ENCODE data around the gene TSC22D2. TPM values are rescaled to one million over a fixed set of nuclear protein-coding genes. Genes with fewer than 3 reads are reported as not detected.
"Not testable (repeated sequence)": the region's sequence is repeated elsewhere in the genome, so short reads cannot be mapped to it uniquely, and the experiment has no call there.

The TSC22D2 gene
- total RNA-seq, 1 donor = 44.6 TPM

GRCh38 chr3:150464684-150465083, 56.6 kb downstream of the TSC22D2 start:
- H3K9me3 ChIP-seq (ENCODE audit: low read depth, low read length) = no peaks in the 10 kb centered on the region
- no peak overlapping the region for H3K4me3 ChIP-seq (ENCODE audit: low read length)
- H3K27me3 ChIP-seq (ENCODE audit: insufficient read depth, low read length) = no peaks in the 10 kb centered on the region
- no peaks in the 10 kb centered on the region for H3K4me1 ChIP-seq (ENCODE audit: insufficient read depth, low read length)

- Histone ChIP-seq H3K4me1 (ENCODE audit: insufficient read depth, low read length) (no peaks in the 10 kb centered on the region), H3K9me3 (ENCODE audit: low read depth, low read length) (no peaks in the 10 kb centered on the region), H3K4me3 (ENCODE audit: low read length) (no peak overlapping the region), H3K27me3 (ENCODE audit: insufficient read depth, low read length) (no peaks in the 10 kb centered on the region)
Measured at GRCh38 chr3:150467381-150467780, 59.3 kb downstream of the TSC22D2 start.

GRCh38 chr3:150469031-150469930, 61.2 kb downstream of the TSC22D2 start:
- no peaks in the 10 kb centered on the region for H3K9me3 ChIP-seq (ENCODE audit: low read depth, low read length)
- H3K4me3 ChIP-seq (ENCODE audit: low read length) = no peak overlapping the region
- H3K4me1 ChIP-seq (ENCODE audit: insufficient read depth, low read length) = no peaks in the 10 kb centered on the region
- no peaks in the 10 kb centered on the region for H3K27me3 ChIP-seq (ENCODE audit: insufficient read depth, low read length)

- Histone ChIP-seq H3K9me3 (ENCODE audit: low read depth, low read length) (no peaks in the 10 kb centered on the region), H3K4me1 (ENCODE audit: insufficient read depth, low read length) (no peaks in the 10 kb centered on the region), H3K4me3 (ENCODE audit: low read length) (no peak overlapping the region), H3K27me3 (ENCODE audit: insufficient read depth, low read length) (no peaks in the 10 kb centered on the region)
Measured at GRCh38 chr3:150469931-150470740, 62.0 kb downstream of the TSC22D2 start.

- Histone ChIP-seq H3K9me3 (ENCODE audit: low read depth, low read length) (no peaks in the 10 kb centered on the region), H3K27me3 (ENCODE audit: insufficient read depth, low read length) (no peaks in the 10 kb centered on the region), H3K4me1 (ENCODE audit: insufficient read depth, low read length) (no peaks in the 10 kb centered on the region), H3K4me3 (ENCODE audit: low read length) (no peak overlapping the region)
Measured at GRCh38 chr3:150472421-150472820, 64.3 kb downstream of the TSC22D2 start.

- H3K27me3 ChIP-seq (ENCODE audit: insufficient read depth, low read length); H3K4me3 ChIP-seq (ENCODE audit: low read length); H3K9me3 ChIP-seq (ENCODE audit: low read depth, low read length); H3K4me1 ChIP-seq (ENCODE audit: insufficient read depth, low read length): not testable (repeated sequence)
Measured at GRCh38 chr3:150473161-150473560, 65.1 kb downstream of the TSC22D2 start.

GRCh38 chr3:150479370-150479769, 71.3 kb downstream of the TSC22D2 start:
- no peaks in the 10 kb centered on the region for H3K27me3 ChIP-seq (ENCODE audit: insufficient read depth, low read length)
- H3K4me1 ChIP-seq (ENCODE audit: insufficient read depth, low read length) = no peaks in the 10 kb centered on the region
- no peak overlapping the region for H3K4me3 ChIP-seq (ENCODE audit: low read length)
- peaks cover 6% of the 10 kb centered on the region for H3K9me3 ChIP-seq (ENCODE audit: low read depth, low read length)

GRCh38 chr3:150480877-150481276, 72.8 kb downstream of the TSC22D2 start:
- H3K27me3 ChIP-seq (ENCODE audit: insufficient read depth, low read length) = no peaks in the 10 kb centered on the region
- H3K9me3 ChIP-seq (ENCODE audit: low read depth, low read length) = peaks cover 10% of the 10 kb centered on the region
- no peaks in the 10 kb centered on the region for H3K4me1 ChIP-seq (ENCODE audit: insufficient read depth, low read length)
- no peak overlapping the region for H3K4me3 ChIP-seq (ENCODE audit: low read length)

- Histone ChIP-seq H3K27me3 (ENCODE audit: insufficient read depth, low read length) (no peaks in the 10 kb centered on the region), H3K9me3 (ENCODE audit: low read depth, low read length) (peaks cover 10% of the 10 kb centered on the region), H3K4me1 (ENCODE audit: insufficient read depth, low read length) (no peaks in the 10 kb centered on the region), H3K4me3 (ENCODE audit: low read length) (no peak overlapping the region)
Measured at GRCh38 chr3:150483226-150483625, 75.1 kb downstream of the TSC22D2 start.

GRCh38 chr3:150484410-150484809, 76.3 kb downstream of the TSC22D2 start:
- Histone ChIP-seq H3K4me3 (ENCODE audit: low read length) (no peak overlapping the region), H3K4me1 (ENCODE audit: insufficient read depth, low read length) (no peaks in the 10 kb centered on the region), H3K9me3 (ENCODE audit: low read depth, low read length) (peaks cover 10% of the 10 kb centered on the region), H3K27me3 (ENCODE audit: insufficient read depth, low read length) (no peaks in the 10 kb centered on the region)

GRCh38 chr3:150488867-150489266, 80.8 kb downstream of the TSC22D2 start:
- peaks cover 9% of the 10 kb centered on the region for H3K9me3 ChIP-seq (ENCODE audit: low read depth, low read length)
- H3K27me3 ChIP-seq (ENCODE audit: insufficient read depth, low read length) = no peaks in the 10 kb centered on the region
- no peaks in the 10 kb centered on the region for H3K4me1 ChIP-seq (ENCODE audit: insufficient read depth, low read length)
- no peak overlapping the region for H3K4me3 ChIP-seq (ENCODE audit: low read length)

- Histone ChIP-seq H3K4me1 (ENCODE audit: insufficient read depth, low read length) (peaks cover 5% of the 10 kb centered on the region), H3K9me3 (ENCODE audit: low read depth, low read length) (no peaks in the 10 kb centered on the region), H3K27me3 (ENCODE audit: insufficient read depth, low read length) (no peaks in the 10 kb centered on the region), H3K4me3 (ENCODE audit: low read length) (no peak overlapping the region)
Measured at GRCh38 chr3:150490277-150490986, 82.3 kb downstream of the TSC22D2 start.

- no peak overlapping the region for H3K4me3 ChIP-seq (ENCODE audit: low read length)
- no peaks in the 10 kb centered on the region for H3K27me3 ChIP-seq (ENCODE audit: insufficient read depth, low read length)
- H3K4me1 ChIP-seq (ENCODE audit: insufficient read depth, low read length) = peaks cover 5% of the 10 kb centered on the region
- H3K9me3 ChIP-seq (ENCODE audit: low read depth, low read length) = no peaks in the 10 kb centered on the region
Measured at GRCh38 chr3:150494411-150494977, 86.4 kb downstream of the TSC22D2 start.

GRCh38 chr3:150495149-150495548, 87.1 kb downstream of the TSC22D2 start:
- no peaks in the 10 kb centered on the region for H3K9me3 ChIP-seq (ENCODE audit: low read depth, low read length)
- peaks cover 5% of the 10 kb centered on the region for H3K4me1 ChIP-seq (ENCODE audit: insufficient read depth, low read length)
- no peaks in the 10 kb centered on the region for H3K27me3 ChIP-seq (ENCODE audit: insufficient read depth, low read length)
- H3K4me3 ChIP-seq (ENCODE audit: low read length) = no peak overlapping the region
